DOHH2 (cell line): ENCODE data around the gene CARD10.
A peak's percentile ranks its signal among the peaks of the same experiment; 100 is the strongest.

ENCODE experiments used
- H3F3A ChIP-seq: fragments of 200-600 bp; sonication (generic), shearing (Covaris generic); 2 replicates; pipeline ENCODE4 v1.6.0; 2016; ENCODE audit warnings: antibody characterized with exemption, mild to moderate bottlenecking; ENCODE audit not compliant: control insufficient read depth, insufficient read depth
- H3K27ac ChIP-seq: fragments of 200-600 bp; sonication (generic); 2 replicates; pipeline ENCODE4 v1.5.1; 2014; ENCODE audit warnings: low read depth, mild to moderate bottlenecking, low read length, moderate library complexity
- H3K27me3 ChIP-seq: fragments of 200-600 bp; sonication (generic); 2 replicates; pipeline ENCODE4 v1.6.1; 2014; ENCODE audit warnings: mild to moderate bottlenecking, low read length, mixed read lengths; ENCODE audit not compliant: control insufficient read depth
- H3K36me3 ChIP-seq: fragments of 200-600 bp; sonication (generic); 2 replicates; pipeline ENCODE4 v1.6.1; 2014; ENCODE audit warnings: mild to moderate bottlenecking, low read length, moderate library complexity, mixed read lengths; ENCODE audit not compliant: control insufficient read depth
- H3K4me1 ChIP-seq: fragments of 200-600 bp; sonication (generic); 2 replicates; pipeline ENCODE4 v1.6.1; 2014; ENCODE audit warnings: mild to moderate bottlenecking, low read length, mixed read lengths; ENCODE audit not compliant: control insufficient read depth
- H3K4me2 ChIP-seq: fragments of 200-600 bp; sonication (generic); 2 replicates; pipeline ENCODE4 v1.6.0; 2014; ENCODE audit warnings: mild to moderate bottlenecking, low read length, moderate library complexity
- H3K4me3 ChIP-seq: fragments of 200-600 bp; sonication (generic); 2 replicates; pipeline ENCODE4 v1.5.1; 2014; ENCODE audit warnings: mild to moderate bottlenecking, low read length, mixed read lengths
- H3K79me2 ChIP-seq: fragments of 200-600 bp; sonication (generic); 2 replicates; pipeline ENCODE4 v1.6.1; 2014; ENCODE audit warnings: mild to moderate bottlenecking, low read length, mixed read lengths; ENCODE audit not compliant: control insufficient read depth
- H3K9me2 ChIP-seq: fragments of 200-600 bp; sonication (generic); replicated peaks from 2 replicates; pipeline ENCODE4 v1.6.1; 2014; ENCODE audit warnings: mild to moderate bottlenecking, low read length, mixed read lengths; ENCODE audit not compliant: control insufficient read depth
- H3K9me3 ChIP-seq: fragments of 200-600 bp; sonication (generic); 2 replicates; pipeline ENCODE4 v1.6.1; 2014; ENCODE audit warnings: antibody characterized with exemption, low read length, mixed read lengths; ENCODE audit not compliant: control insufficient read depth, insufficient read depth
- H4K20me1 ChIP-seq: fragments of 200-600 bp; sonication (generic); 2 replicates; pipeline ENCODE4 v1.6.0; 2014; ENCODE audit warnings: low read depth, mild to moderate bottlenecking, antibody characterized with exemption, low read length, moderate library complexity; ENCODE audit not compliant: control insufficient read depth, insufficient read depth
- CTCF ChIP-seq: fragments of 200-600 bp; sonication (generic); IDR thresholded peaks from one replicate; pipeline ENCODE4 v1.5.1; 2014; ENCODE audit warnings: antibody characterized with exemption, mild to moderate bottlenecking, low read depth, low read length; ENCODE audit not compliant: poor library complexity, severe bottlenecking
- EZH2phosphoT487 ChIP-seq: fragments of 200-600 bp; sonication (generic); IDR thresholded peaks from 2 replicates; pipeline ENCODE4 v1.6.1; 2017; ENCODE audit warnings: borderline replicate concordance, mild to moderate bottlenecking, antibody characterized with exemption, low read length, moderate library complexity, mixed read lengths

The CARD10 gene

GRCh38 chr22:37496651-37497050 lies 22.6 kb downstream of the CARD10 start:
- Histone ChIP-seq H3K27me3 (peaks cover 10% of the 10 kb centered on the region; the same call in 1 of the 2 replicates), H3K4me1 (peaks cover 43% of the 10 kb centered on the region), H3K79me2 (no peaks in the 10 kb centered on the region), H3K27ac (no peak overlapping the region), H3F3A (no peaks in the 10 kb centered on the region; the same call in 1 of the 2 replicates), H4K20me1 (no peaks in the 10 kb centered on the region), H3K36me3 (no peaks in the 10 kb centered on the region), H3K9me2 (no peaks in the 10 kb centered on the region), H3K4me2 (no peak overlapping the region), H3K9me3 (no peaks in the 10 kb centered on the region), H3K4me3 (no peak overlapping the region)
- TF ChIP-seq CTCF (no peak), EZH2phosphoT487 (no peak)

- H4K20me1 ChIP-seq = no peaks in the 10 kb centered on the region
- H3F3A ChIP-seq = no peaks in the 10 kb centered on the region; the same call in 1 of the 2 replicates
- H3K27me3 ChIP-seq = no peaks in the 10 kb centered on the region
- no peak for TF ChIP-seq EZH2phosphoT487
- H3K4me3 ChIP-seq = no peak overlapping the region
- no peaks in the 10 kb centered on the region for H3K9me3 ChIP-seq
- H3K27ac ChIP-seq = no peak overlapping the region
- no peaks in the 10 kb centered on the region for H3K9me2 ChIP-seq
- peaks cover 45% of the 10 kb centered on the region for H3K4me1 ChIP-seq
- peak overlapping the region; percentile 10; the same call in 1 of the 2 replicates for H3K4me2 ChIP-seq
- no peaks in the 10 kb centered on the region for H3K36me3 ChIP-seq
- no peaks in the 10 kb centered on the region for H3K79me2 ChIP-seq
Observed at GRCh38 chr22:37493979-37494378, 25.2 kb downstream of the CARD10 start.

GRCh38 chr22:37492428-37493344 lies 26.5 kb downstream of the CARD10 start:
- Histone ChIP-seq H3F3A (no peaks in the 10 kb centered on the region; the same call in 1 of the 2 replicates), H3K4me2 (peak overlapping the region; percentile 10), H3K27ac (0 out of 2 replicates have a peak overlapping the region, but pooled peaks have one; percentile 3), H3K27me3 (no peaks in the 10 kb centered on the region), H4K20me1 (no peaks in the 10 kb centered on the region), H3K9me2 (no peaks in the 10 kb centered on the region), H3K9me3 (no peaks in the 10 kb centered on the region), H3K4me3 (0 out of 2 replicates have a peak overlapping the region, but pooled peaks have one; percentile 6), H3K4me1 (peaks cover 41% of the 10 kb centered on the region), H3K79me2 (no peaks in the 10 kb centered on the region), H3K36me3 (no peaks in the 10 kb centered on the region)
- no peak for TF ChIP-seq EZH2phosphoT487
- peak; percentile 88 for TF ChIP-seq CTCF
